T47D (cell line): ENCODE results near the gene CAMK2D.

ENCODE experiments used
- DNase-seq, 2 experiments: peaks; one replicate each; pipeline versions ENCODE4 v3.0.0 to v3.0.0-alpha.2; 2011 to 2012; ENCODE audit warnings: low read depth in 1 of 2, low spot score in 1 of 2
- JUND ChIP-seq: IDR thresholded peaks from 2 replicates; pipeline ENCODE4 v1.6.1; 2012; ENCODE audit warnings: low read depth
- in situ Hi-C: cut with HindIII; loops from 2 replicates; pipeline ENCODE4 v1.10.0; 2016; ENCODE audit warnings: low sequenced_read_pairs, low pct_unique_long_range_greater_than_20kb

The CAMK2D gene

DNA sequence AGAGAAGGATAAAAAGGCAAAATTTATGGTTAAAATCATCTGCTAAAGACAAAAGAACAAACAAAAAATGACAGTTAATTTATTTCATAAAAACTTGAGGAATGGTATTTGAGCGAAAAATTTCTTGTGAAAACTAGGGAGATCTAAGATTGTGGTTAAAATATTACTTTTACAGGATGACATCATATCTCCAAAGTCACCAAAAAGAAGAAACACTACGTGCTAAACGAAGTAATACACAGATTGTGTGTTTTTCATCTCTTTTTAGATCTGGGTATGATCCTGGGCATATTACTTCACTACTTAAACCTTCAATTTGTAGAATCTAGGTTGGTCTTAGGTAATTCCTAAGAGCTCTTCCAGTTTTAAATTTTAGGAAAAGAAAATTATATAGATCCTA is 107.7 kb downstream of the CAMK2D start:
- no peak for TF ChIP-seq JUND
- DNase-seq, result no peak
- in situ Hi-C loops, result no loop called here

DNA sequence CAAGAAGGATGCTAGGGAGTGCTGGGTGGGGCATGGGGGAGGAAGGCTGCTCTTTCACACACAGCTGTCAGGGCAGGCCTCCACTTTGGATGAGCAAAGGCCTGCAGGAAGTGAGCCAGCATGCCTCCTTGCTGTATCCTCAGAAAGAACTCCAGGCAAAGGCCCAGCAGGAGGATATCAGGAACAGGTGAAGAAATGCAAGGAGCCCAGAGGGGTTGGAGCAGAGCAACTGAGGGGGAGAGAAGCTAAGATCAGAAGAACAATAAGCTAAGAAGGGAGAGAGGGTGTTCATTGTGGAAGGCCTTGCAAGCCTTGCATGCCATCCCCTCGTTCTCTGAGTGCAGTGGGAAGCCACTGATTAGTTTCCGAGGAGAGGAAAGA is 115.1 kb downstream of the CAMK2D start:
- in situ Hi-C loops, result no loop called here
- DNase-seq, result no peak
- no peak for TF ChIP-seq JUND

DNA sequence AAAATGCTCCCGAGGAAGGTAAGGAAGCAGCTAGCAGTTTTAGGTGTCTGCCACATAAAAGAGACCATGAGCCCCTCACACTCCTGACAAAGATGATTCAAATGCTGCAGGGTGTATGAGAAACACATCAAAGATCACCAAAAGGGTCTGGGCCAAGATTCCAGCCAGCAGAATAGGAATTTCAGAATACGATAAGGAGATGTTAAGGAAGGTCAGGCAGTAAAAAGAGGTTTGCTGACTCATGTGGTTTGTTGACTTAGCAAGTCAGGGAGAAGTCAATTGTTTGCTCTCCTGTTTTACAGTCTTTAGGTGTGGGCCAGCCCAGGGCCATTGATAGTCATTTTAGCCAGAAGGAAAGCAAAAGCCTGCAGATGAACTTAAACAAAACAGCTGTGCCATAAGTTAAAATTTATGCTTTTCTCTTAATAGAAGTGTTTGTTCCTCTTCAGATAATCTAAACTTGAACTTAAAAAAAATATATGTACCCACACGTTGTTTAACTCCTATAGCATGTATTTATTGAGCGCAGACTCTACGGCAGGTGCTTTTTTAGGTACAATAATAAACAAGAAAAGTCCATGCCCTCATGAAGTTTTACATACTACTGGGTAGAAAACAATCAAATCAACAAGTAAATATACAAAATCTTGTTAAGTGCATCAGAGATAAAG is 115.6 kb downstream of the CAMK2D start:
- no peak for TF ChIP-seq JUND
- in situ Hi-C loops, result no loop called here
- peak; percentile 5 to 13 for DNase-seq

DNA sequence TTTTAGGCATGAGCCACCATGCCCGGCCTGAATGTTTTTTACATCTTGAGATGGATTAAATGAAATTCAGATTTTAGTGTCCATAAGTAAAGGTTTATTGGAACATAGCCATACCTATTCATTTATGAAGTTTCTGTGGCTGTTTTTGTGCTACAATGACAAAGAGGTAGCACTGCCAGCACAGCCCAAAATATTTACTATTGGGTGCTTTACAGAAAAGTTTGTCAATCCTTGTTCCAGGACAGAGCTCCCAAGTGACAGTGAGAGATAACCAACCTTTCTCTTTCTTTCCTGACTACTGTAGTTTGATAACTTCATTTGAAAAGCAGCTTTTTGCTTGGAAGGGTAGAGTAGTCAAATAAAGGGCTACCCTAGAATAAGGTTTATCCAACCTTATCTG is 116.2 kb downstream of the CAMK2D start:
- in situ Hi-C loops, result no loop called here
- DNase-seq, result no peak
- no peak for TF ChIP-seq JUND

DNA sequence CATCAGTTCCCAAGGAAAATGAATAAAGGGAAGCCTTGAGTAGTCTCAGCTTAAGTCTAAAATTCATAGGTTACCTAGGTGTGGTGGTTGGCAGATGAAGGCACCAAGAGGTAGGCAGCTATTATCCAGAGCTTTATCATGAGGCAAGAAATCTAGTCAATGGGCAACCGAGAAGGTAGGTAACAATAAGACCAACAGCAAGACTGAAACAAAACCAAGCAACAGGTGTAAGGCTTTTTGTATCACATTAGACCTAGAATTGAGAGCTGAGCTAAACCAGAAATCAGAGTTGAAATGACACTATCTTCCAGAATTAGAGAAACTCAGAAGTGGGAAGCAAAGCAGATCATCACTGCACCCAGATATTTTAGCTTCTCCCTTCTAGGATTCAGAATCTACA is 117.1 kb downstream of the CAMK2D start:
- DNase-seq, result no peak
- no peak for TF ChIP-seq JUND
- in situ Hi-C loops, result no loop called here

DNA sequence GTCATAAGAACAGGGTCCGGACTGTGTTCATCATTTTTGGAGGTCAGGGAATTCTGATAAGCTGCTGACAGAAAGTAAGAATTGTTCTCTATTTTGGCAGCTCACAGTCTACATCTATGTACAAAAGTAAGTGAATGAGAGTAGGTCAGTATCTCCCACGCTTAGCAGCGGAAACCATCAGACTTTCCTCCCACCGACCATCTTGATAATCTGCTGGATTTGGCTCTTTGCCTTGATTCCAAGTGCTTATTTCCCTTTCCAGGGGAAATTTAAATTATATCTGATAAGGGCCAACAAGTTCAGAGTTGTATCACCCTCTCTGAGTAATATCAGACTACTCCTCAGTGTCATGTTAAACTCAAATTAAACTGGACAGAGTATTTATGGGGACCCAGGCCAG is 118.0 kb downstream of the CAMK2D start:
- in situ Hi-C loops, result no loop called here
- no peak for DNase-seq
- TF ChIP-seq JUND, result no peak

DNA sequence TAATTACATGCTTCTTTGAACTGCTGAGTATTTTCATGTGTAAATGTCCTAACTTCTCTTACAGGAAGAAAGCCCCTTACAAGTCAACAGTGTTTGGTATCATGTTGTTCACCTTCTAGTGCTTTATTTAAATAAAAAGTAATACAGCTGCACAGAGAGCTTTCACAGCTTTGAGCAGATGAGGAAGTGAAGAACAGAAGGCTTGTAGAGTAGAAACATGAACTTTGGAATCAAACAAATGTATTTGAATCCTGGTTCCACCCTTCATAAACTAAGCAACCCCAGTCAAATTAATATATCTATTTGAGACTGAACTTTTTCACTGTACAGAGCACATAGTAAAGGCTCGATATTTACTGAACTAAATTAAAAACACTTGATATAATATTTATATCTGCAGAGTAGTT is 120.5 kb downstream of the CAMK2D start:
- in situ Hi-C loops, result no loop called here
- no peak for DNase-seq
- TF ChIP-seq JUND, result no peak

DNA sequence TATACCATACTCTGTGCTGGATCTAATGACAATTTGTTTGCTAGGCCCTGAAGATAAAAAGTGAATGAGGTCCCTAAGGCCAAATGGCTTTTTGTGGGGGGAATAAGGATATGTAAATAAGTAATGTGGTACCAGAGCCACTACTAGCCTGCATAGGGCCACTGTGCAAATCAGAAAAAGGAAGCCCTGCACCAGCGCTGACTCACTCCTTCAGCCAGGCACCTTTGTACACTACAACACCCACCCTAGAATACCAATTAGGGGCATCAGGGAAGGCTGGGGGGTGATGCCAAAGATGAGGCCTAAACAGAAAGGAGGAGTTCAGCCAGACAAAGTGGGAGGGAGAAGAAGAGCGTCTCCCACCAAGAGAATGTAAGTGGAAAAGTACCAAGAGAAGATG is 122.2 kb downstream of the CAMK2D start:
- in situ Hi-C loops, result no loop called here
- no peak for DNase-seq
- no peak for TF ChIP-seq JUND

DNA sequence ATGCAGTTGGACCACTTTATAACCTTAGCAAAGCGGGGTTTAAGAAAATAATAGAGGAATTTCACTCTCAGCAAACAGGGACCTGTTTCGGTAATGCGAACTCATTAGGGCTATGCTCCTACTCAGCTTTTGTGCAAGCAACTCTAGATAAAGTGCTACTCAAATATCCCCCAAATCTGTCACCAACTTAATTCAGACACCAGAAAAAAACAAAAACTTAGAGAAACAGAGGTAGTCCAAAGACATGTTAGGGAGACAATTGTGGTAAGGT is 123.0 kb downstream of the CAMK2D start:
- TF ChIP-seq JUND, result no peak
- in situ Hi-C loops, result no loop called here
- DNase-seq, result no peak

DNA sequence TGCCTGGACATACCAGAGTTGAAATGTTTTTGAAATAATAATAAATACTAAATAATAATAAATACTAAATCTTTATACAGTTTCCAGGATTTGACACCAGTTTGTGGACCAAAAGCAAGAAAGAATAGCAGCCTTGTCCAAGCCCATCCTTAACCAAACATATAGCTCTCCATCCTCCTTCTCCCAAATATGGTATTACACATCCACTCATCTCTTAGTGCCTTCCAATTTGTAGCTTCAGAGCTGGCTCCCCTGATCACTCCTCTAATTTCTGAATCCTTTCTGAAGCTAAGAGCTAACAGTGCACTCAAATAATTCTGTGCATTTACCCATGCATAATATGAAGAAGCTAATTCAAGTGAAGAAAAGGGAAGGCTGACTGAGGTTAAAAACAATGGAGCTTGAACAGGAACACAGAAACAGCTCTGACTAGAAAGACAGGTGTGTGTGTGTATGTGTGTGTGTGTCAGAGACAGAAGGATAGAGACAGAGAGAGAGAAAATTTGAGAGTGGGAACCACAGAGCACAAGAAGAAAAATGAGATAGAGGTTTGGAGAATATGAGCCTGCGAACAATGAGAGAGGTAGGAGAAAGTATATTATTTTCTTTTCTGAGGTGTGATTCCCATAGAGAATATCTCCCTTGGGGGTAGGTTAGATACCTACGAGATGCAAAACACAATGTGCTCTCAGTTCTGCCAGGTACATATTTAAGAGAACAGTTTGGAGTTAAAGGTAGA is 123.5 kb downstream of the CAMK2D start:
- peak in 1 of 2 experiments; percentile 6 for DNase-seq
- in situ Hi-C loops, result no loop called here

DNA sequence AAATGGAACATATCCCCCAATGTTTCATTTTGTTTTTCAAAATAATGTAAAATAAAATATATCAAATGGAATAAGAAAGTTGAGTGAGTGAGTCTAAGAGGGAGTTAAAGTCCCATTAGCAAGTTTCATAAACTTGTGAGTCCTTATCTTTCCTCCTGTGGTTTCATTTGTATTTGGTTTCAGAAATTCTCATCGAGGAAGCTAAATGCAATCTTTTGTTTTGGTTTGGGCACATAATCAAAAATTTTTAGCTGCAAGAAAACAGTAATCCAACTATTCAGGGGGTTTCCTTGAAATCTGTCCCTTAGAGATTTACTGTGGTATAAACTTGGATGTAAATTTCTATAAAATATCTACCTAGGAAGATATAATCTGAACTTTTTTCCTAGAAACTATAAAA is 124.2 kb downstream of the CAMK2D start:
- no peak for TF ChIP-seq JUND
- in situ Hi-C loops, result no loop called here
- DNase-seq, result no peak

More for the DNA sequence above, 123.5 kb downstream of the CAMK2D start:
- TF ChIP-seq JUND, result no peak

DNA sequence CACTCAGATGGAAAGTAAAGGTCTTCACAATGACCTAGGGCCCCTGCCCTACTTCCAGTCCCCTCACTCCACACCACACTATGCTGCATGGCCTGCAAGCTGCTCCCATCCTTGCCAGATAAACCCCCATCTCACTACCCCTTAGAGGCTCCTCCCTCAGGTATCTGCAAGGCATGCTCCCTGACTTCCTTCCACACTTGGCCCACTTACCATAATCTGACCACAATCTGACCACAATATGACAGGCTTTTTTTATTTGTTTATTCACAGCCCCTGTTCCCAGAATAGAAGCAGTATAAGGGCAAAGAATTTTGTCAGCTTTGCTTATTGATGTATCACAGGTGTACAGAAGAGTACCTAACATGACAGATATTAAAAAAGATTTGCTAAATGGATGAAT is 124.7 kb downstream of the CAMK2D start:
- no peak for TF ChIP-seq JUND
- peak in 1 of 2 experiments; percentile 12 for DNase-seq

DNA sequence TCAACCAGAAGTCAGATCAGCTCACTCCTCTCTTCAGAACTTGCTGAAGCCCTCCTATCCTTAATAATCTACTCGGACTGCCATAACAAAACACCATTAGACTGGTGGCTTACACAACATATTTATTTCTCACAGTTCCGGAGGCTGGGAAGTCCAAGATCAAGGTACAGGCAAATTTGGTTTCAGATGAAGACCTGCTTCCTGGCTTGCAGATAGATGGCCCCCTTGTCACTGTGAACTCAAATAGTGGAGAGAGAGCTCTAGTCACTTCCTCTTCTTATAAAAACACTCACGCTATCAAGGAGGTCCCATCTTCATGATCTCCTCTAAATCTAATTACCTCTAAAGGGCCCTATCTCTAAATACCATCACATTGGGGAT is 125.1 kb downstream of the CAMK2D start:
- DNase-seq, result no peak

More for the DNA sequence above, 124.7 kb downstream of the CAMK2D start:
- in situ Hi-C loops, result no loop called here

More for the DNA sequence above, 125.1 kb downstream of the CAMK2D start:
- in situ Hi-C loops, result no loop called here
- TF ChIP-seq JUND, result no peak
